Fibroblast of lung (primary cell): ENCODE data around the gene GABRE.

ENCODE experiments used
- EZH2 ChIP-seq: IDR thresholded peaks from 2 replicates; pipeline ENCODE4 v1.5.1; 2012; ENCODE audit warnings: low read length, control low read depth, mild to moderate bottlenecking; ENCODE audit errors: missing control alignments
- TF ChIP-seq, protein P1 (sequence below), 2 donors: IDR thresholded peaks in 1 of 2; conservative IDR thresholded peaks in 1 of 2; 1 replicate in 1 of 2; 2 replicates in 1 of 2; pipeline ENCODE4 v1.5.1; 2011 to 2012; ENCODE audit warnings: low read length in 2 of 2, control low read depth in 1 of 2, inconsistent platforms in 1 of 2, low read depth in 1 of 2, mild to moderate bottlenecking in 1 of 2

DNA sequence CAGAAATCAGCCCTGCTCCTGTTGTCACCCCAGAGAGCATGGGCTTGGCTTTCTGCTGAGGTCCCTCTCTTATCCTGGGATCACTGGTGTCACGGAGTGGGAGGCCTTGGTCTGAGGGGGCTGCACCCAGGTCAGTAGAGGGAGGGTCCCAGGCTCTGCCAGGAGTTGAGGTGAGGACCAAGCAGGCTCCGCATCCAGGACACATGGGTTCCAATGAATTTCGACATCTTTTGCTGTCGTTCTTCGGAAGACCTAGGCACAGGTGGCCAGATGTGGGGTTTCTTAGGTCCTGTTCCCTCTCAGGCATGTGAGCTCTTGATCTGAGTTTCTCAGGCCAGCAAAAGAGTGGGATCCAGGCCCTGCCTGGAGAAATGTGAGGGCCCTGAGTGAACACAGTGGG lies 51.8 kb downstream of the GABRE start:
- TF ChIP-seq, protein P1, sequence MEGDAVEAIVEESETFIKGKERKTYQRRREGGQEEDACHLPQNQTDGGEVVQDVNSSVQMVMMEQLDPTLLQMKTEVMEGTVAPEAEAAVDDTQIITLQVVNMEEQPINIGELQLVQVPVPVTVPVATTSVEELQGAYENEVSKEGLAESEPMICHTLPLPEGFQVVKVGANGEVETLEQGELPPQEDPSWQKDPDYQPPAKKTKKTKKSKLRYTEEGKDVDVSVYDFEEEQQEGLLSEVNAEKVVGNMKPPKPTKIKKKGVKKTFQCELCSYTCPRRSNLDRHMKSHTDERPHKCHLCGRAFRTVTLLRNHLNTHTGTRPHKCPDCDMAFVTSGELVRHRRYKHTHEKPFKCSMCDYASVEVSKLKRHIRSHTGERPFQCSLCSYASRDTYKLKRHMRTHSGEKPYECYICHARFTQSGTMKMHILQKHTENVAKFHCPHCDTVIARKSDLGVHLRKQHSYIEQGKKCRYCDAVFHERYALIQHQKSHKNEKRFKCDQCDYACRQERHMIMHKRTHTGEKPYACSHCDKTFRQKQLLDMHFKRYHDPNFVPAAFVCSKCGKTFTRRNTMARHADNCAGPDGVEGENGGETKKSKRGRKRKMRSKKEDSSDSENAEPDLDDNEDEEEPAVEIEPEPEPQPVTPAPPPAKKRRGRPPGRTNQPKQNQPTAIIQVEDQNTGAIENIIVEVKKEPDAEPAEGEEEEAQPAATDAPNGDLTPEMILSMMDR (conservative IDR thresholded peaks at IDR 0.05 in 1 of 2, IDR thresholded peaks at IDR 0.05 in 1 of 2; ENCODE audit: low read depth in 1 of 2, low read length in 2 of 2), result no peak
- TF ChIP-seq EZH2, result no peak
